IMR-90 (cell line): Measurements from ENCODE around the gene AP3M1. TPM values are rescaled to one million over a fixed set of nuclear protein-coding genes. Genes with fewer than 3 reads are reported as not detected.

ENCODE experiments used
- ATAC-seq: fragments of 200-7000 bp; cut with Tn5 transposase; 2 replicates; pipeline ENCODE4 v1.9.1; 2020; ENCODE audit warnings: low read depth, mild to moderate bottlenecking, moderate library complexity
- BruUV-seq: library from RNA; stranded (reverse); fragments of 400-500 nt; replicated peaks from 2 replicates; lab custom pipeline; 2021; lab: Mats Ljungman, UMichigan
- CTCF ChIA-PET: fragments of 300-600 bp; formaldehyde crosslinking; extraction: SDS; loops from one replicate; lab custom pipeline; 2021; ENCODE audit warnings: antibody characterized with exemption; lab: Yijun Ruan, JAX
- POLR2A ChIA-PET: fragments of 300-600 bp; sonication (Branson Sonifier 250); formaldehyde crosslinking; loops from one replicate; lab custom pipeline; 2022; ENCODE audit warnings: antibody characterized with exemption; ENCODE audit not compliant: unreplicated experiment; lab: Charles Lee
- DNase-seq: peaks from one replicate; pipeline ENCODE4 v3.0.0; 2013
- H2AFZ ChIP-seq: replicated peaks from 2 replicates; pipeline ENCODE3; 2013; ENCODE audit warnings: low read length, mild to moderate bottlenecking; ENCODE audit not compliant: poor library complexity
- H2AK5ac ChIP-seq: 2 replicates; pipeline ENCODE4 v1.6.1; 2013; ENCODE audit warnings: low read depth, low read length, inconsistent platforms
- H2AK9ac ChIP-seq: replicated peaks from 2 replicates; pipeline ENCODE3; 2013; ENCODE audit warnings: mild to moderate bottlenecking, low read depth, low read length, moderate library complexity; ENCODE audit not compliant: poor library complexity
- H2BK120ac ChIP-seq: 2 replicates; pipeline ENCODE4 v1.6.1; 2013; ENCODE audit warnings: low read depth, low read length, inconsistent platforms
- H2BK15ac ChIP-seq: 3 replicates; pipeline ENCODE4 v1.6.1; 2013; ENCODE audit warnings: low read depth, low read length, inconsistent platforms
- H2BK20ac ChIP-seq: 2 replicates; pipeline ENCODE4 v1.6.1; 2013; ENCODE audit warnings: low read depth, mild to moderate bottlenecking, inconsistent platforms, low read length, moderate library complexity
- H2BK5ac ChIP-seq: 2 replicates; pipeline ENCODE4 v1.6.1; 2013; ENCODE audit warnings: mild to moderate bottlenecking, low read depth, low read length, inconsistent platforms; ENCODE audit not compliant: poor library complexity, severe bottlenecking
- H3K14ac ChIP-seq: replicated peaks from 2 replicates; pipeline ENCODE4 v1.6.1; 2013; ENCODE audit warnings: low read depth, low read length, inconsistent platforms
- H3K18ac ChIP-seq: 2 replicates; pipeline ENCODE4 v1.6.1; 2013; ENCODE audit warnings: low read depth, low read length, control low read depth
- H3K23ac ChIP-seq: 2 replicates; pipeline ENCODE4 v1.6.1; 2013; ENCODE audit warnings: low read depth, low read length, inconsistent platforms
- H3K27ac ChIP-seq: 2 replicates; pipeline ENCODE4 v1.5.1; 2013; ENCODE audit warnings: mild to moderate bottlenecking, control low read depth, low read length; ENCODE audit not compliant: insufficient read depth
- H3K27me3 ChIP-seq: 2 replicates; pipeline ENCODE4 v1.6.1; 2013; ENCODE audit warnings: low read length; ENCODE audit not compliant: control insufficient read depth, insufficient read depth
- H3K36me3 ChIP-seq: 2 replicates; pipeline ENCODE4 v1.6.1; 2013; ENCODE audit warnings: low read length, mixed read lengths; ENCODE audit not compliant: control insufficient read depth, insufficient read depth
- H3K4ac ChIP-seq: 2 replicates; pipeline ENCODE4 v1.6.1; 2013; ENCODE audit warnings: low read depth, low read length, inconsistent platforms
- H3K4me1 ChIP-seq: 2 replicates; pipeline ENCODE4 v1.6.1; 2013; ENCODE audit warnings: low read length, mixed read lengths; ENCODE audit not compliant: control insufficient read depth, insufficient read depth
- H3K4me2 ChIP-seq: 2 replicates; pipeline ENCODE4 v1.6.1; 2013; ENCODE audit warnings: low read depth, mild to moderate bottlenecking, control low read depth, low read length, moderate library complexity
- H3K4me3 ChIP-seq: 2 replicates; pipeline ENCODE4 v1.5.1; 2013; ENCODE audit warnings: low read depth, mild to moderate bottlenecking, control low read depth, low read length, moderate library complexity; ENCODE audit not compliant: insufficient read depth
- H3K56ac ChIP-seq: 2 replicates; pipeline ENCODE4 v1.6.1; 2013; ENCODE audit warnings: low read length, inconsistent platforms; ENCODE audit not compliant: insufficient read depth; ENCODE audit errors: extremely low read depth
- H3K79me1 ChIP-seq, 2 experiments: 2 replicates each; pipeline ENCODE4 v1.6.1; 2013; ENCODE audit warnings: low read length in 2 of 2, inconsistent platforms in 1 of 2, low read depth in 1 of 2
- H3K9ac ChIP-seq: 2 replicates; pipeline ENCODE4 v1.6.1; 2013; ENCODE audit warnings: low read depth, low read length, control low read depth
- H3K9me1 ChIP-seq: 2 replicates; pipeline ENCODE4 v1.6.1; 2013; ENCODE audit warnings: low read length, inconsistent platforms; ENCODE audit not compliant: insufficient read depth
- H3K9me3 ChIP-seq: 2 replicates; pipeline ENCODE4 v1.6.1; 2013; ENCODE audit warnings: low read length; ENCODE audit not compliant: control insufficient read depth, insufficient read depth
- H4K20me1 ChIP-seq: 2 replicates; pipeline ENCODE4 v1.6.1; 2013; ENCODE audit warnings: low read length, inconsistent platforms; ENCODE audit not compliant: insufficient read depth
- H4K5ac ChIP-seq: 2 replicates; pipeline ENCODE4 v1.6.1; 2013; ENCODE audit warnings: mild to moderate bottlenecking, low read depth, low read length, control low read depth
- H4K8ac ChIP-seq, 2 experiments: 2 replicates each; pipeline ENCODE4 v1.6.1; 2013; ENCODE audit warnings: low read depth in 2 of 2, low read length in 2 of 2, control low read depth in 1 of 2, inconsistent platforms in 1 of 2
- H4K91ac ChIP-seq: 2 replicates; pipeline ENCODE4 v1.6.1; 2013; ENCODE audit warnings: low read depth, low read length, inconsistent platforms; ENCODE audit not compliant: insufficient read depth
- CEBPB ChIP-seq: IDR thresholded peaks from 2 replicates; pipeline ENCODE4 v1.6.1; 2012; ENCODE audit warnings: low read depth, low read length, improper control_type of control experiment
- ELK1 ChIP-seq: fragments of 150-350 bp; IDR thresholded peaks from 2 replicates; pipeline ENCODE4 v1.6.1; 2016; ENCODE audit warnings: low read depth, mild to moderate bottlenecking, low read length, moderate library complexity, borderline replicate concordance
- FOS ChIP-seq: fragments of 150-350 bp; IDR thresholded peaks from 2 replicates; pipeline ENCODE4 v1.6.1; 2016; ENCODE audit warnings: low read depth, low read length
- MAFK ChIP-seq: IDR thresholded peaks from 2 replicates; pipeline ENCODE4 v1.6.1; 2012; ENCODE audit warnings: low read depth, low read length, improper control_type of control experiment
- MAZ ChIP-seq: IDR thresholded peaks from 2 replicates; pipeline ENCODE4 v1.6.1; 2012; ENCODE audit warnings: low read depth, mild to moderate bottlenecking, low read length, improper control_type of control experiment, moderate library complexity, borderline replicate concordance
- MXI1 ChIP-seq: IDR thresholded peaks from 2 replicates; pipeline ENCODE4 v1.6.1; 2012; ENCODE audit warnings: low read depth, mild to moderate bottlenecking, low read length, moderate library complexity, borderline replicate concordance
- NFE2L2 ChIP-seq: fragments of 150-350 bp; IDR thresholded peaks from 2 replicates; pipeline ENCODE4 v1.6.1; 2016; ENCODE audit warnings: low read depth, mild to moderate bottlenecking, low read length
- POLR2A ChIP-seq: IDR thresholded peaks from 2 replicates; pipeline ENCODE4 v1.6.1; 2012; ENCODE audit warnings: mild to moderate bottlenecking, low read depth, low read length
- RAD21 ChIP-seq: IDR thresholded peaks from 2 replicates; pipeline ENCODE4 v1.6.1; 2012; ENCODE audit warnings: low read length, improper control_type of control experiment
- RCOR1 ChIP-seq: IDR thresholded peaks from 2 replicates; pipeline ENCODE4 v1.6.1; 2012; ENCODE audit warnings: mild to moderate bottlenecking, low read length, improper control_type of control experiment; ENCODE audit not compliant: insufficient replicate concordance
- RFX5 ChIP-seq: IDR thresholded peaks from 2 replicates; pipeline ENCODE4 v1.8.0; 2012; ENCODE audit warnings: low read depth, mild to moderate bottlenecking, low read length, moderate library complexity
- dilution Hi-C: fragments of 300-500 bp; cut with HindIII; formaldehyde crosslinking; loops from one replicate; pipeline ENCODE4 v1.14.3; 2018; ENCODE audit warnings: low sequenced_read_pairs; ENCODE audit not compliant: unreplicated experiment
- in situ Hi-C: fragments of 300-500 bp; cut with MboI; formaldehyde crosslinking; loops from 3 replicates; pipeline ENCODE4 v1.14.3; 2019; ENCODE audit warnings: low sequenced_read_pairs, inconsistent platforms, mixed read lengths
- intact Hi-C: fragments of 100-400 bp; cut with micrococcal nuclease; formaldehyde crosslinking; loops from 2 replicates; pipeline ENCODE4 v1.10.0; 2022
- polyA plus RNA-seq, 3 experiments: library from polyadenylated mRNA; depleted of rRNA; stranded (reverse); fragments of >200 nt; gene quantifications; 2 replicates each; pipeline ENCODE4 v1.2.3, GENCODE V29; 2012; ENCODE audit warnings: low replicate concordance in 1 of 3
- total RNA-seq: library from RNA; depleted of rRNA; stranded (reverse); fragments of >200 nt; gene quantifications from 2 replicates; pipeline ENCODE4 v1.2.3, GENCODE V29; 2012
- TF ChIP-seq, protein P1 (sequence below): conservative IDR thresholded peaks from 2 replicates; pipeline ENCODE4 v1.5.1; 2012; ENCODE audit warnings: mild to moderate bottlenecking, low read depth, low read length, improper control_type of control experiment

Gene AP3M1
- total and polyA plus RNA-seq, 2 of the 4 experiments (the other 2 are of a cell fraction) = 26.6 to 46.4 TPM

DNA sequence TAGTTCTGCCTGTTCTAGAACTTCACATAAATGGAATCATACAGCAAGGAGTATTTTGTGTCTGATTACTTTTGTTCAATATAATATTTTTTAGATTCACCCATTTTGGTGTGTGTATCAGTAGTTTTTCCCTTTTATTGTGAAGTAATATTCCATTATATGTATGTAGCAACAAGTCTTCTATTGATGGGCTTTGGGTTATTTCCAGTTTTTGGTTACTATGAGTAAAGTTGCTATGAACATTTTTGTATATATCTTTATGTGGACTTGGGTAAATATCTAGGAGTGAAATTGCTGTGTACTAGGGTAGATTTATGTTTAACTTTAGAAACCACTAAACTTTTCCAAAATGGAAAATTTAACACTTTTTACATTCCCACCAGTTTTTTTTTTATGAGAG lies 36.0 kb upstream of the AP3M1 start:
- Histone ChIP-seq H3K27me3 (no peaks in the 10 kb centered on the region), H2AK5ac (no peak overlapping the region), H3K4ac (no peak overlapping the region), H3K14ac (no peak overlapping the region), H4K5ac (no peak overlapping the region), H3K9me1 (peaks cover under 1% of the 10 kb centered on the region; the same call in 1 of the 2 replicates), H2BK120ac (no peak overlapping the region), H3K56ac (no peak overlapping the region), H2AFZ (no peak overlapping the region), H3K36me3 (no peaks in the 10 kb centered on the region), H3K4me1 (peaks cover 6% of the 10 kb centered on the region), H4K91ac (no peak overlapping the region), H3K18ac (no peak overlapping the region), H2BK5ac (no peak overlapping the region), H3K27ac (no peak overlapping the region), H3K79me1 (peaks cover 11 to 57% of the 10 kb centered on the region in 2 experiments; a peak in 3 of 4 replicates), H4K8ac (no peak overlapping the region), H3K4me3 (no peak overlapping the region), H4K20me1 (peaks cover 3% of the 10 kb centered on the region; the same call in 1 of the 2 replicates), H3K9me3 (no peaks in the 10 kb centered on the region), H2BK15ac (no peak overlapping the region), H2AK9ac (no peak overlapping the region), H2BK20ac (no peak overlapping the region), H3K9ac (no peak overlapping the region), H3K23ac (no peak overlapping the region), H3K4me2 (no peak overlapping the region)
- intact Hi-C loops (no loop called here), in situ Hi-C loops (no loop called here), dilution Hi-C loops (no loop called here)
- DNase-seq (peak; percentile 28), ATAC-seq (no peak)
- TF ChIP-seq MAFK = no peak
- TF ChIP-seq RAD21 = no peak
- TF ChIP-seq POLR2A = no peak
- no peak for TF ChIP-seq NFE2L2
- TF ChIP-seq, protein P1, sequence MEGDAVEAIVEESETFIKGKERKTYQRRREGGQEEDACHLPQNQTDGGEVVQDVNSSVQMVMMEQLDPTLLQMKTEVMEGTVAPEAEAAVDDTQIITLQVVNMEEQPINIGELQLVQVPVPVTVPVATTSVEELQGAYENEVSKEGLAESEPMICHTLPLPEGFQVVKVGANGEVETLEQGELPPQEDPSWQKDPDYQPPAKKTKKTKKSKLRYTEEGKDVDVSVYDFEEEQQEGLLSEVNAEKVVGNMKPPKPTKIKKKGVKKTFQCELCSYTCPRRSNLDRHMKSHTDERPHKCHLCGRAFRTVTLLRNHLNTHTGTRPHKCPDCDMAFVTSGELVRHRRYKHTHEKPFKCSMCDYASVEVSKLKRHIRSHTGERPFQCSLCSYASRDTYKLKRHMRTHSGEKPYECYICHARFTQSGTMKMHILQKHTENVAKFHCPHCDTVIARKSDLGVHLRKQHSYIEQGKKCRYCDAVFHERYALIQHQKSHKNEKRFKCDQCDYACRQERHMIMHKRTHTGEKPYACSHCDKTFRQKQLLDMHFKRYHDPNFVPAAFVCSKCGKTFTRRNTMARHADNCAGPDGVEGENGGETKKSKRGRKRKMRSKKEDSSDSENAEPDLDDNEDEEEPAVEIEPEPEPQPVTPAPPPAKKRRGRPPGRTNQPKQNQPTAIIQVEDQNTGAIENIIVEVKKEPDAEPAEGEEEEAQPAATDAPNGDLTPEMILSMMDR = no peak
- TF ChIP-seq CEBPB = no peak
- no peak for TF ChIP-seq MXI1
- TF ChIP-seq FOS = no peak
- no peak for TF ChIP-seq RFX5
- TF ChIP-seq ELK1 = no peak
- no peak for TF ChIP-seq RCOR1
- no peak for TF ChIP-seq MAZ
- ChIA-PET POLR2A (no interaction called here), CTCF (no interaction called here)
- no TSS peak for BruUV-seq
